SJSA1 (cell line): ENCODE measurements around the gene HADHB. TPM values are rescaled to one million over a fixed set of nuclear protein-coding genes. Genes with fewer than 3 reads are reported as not detected.
A peak's percentile ranks its signal among the peaks of the same experiment; 100 is the strongest.

Source experiments
- DNase-seq, 2 experiments: peaks; one replicate each; pipeline ENCODE4 v3.0.0-alpha.2; 2015 to 2020; ENCODE audit warnings: low spot score in 2 of 2, low read depth in 1 of 2
- H3K27ac ChIP-seq: fragments of 250-450 bp; sonication (Bioruptor Pico); 2 replicates; pipeline ENCODE4 v1.5.1; 2020; ENCODE audit warnings: mild to moderate bottlenecking, moderate library complexity
- H3K27me3 ChIP-seq: fragments of 250-450 bp; sonication (Bioruptor Pico); replicated peaks from 2 replicates; pipeline ENCODE4 v1.5.1; 2020; ENCODE audit warnings: mild to moderate bottlenecking, moderate library complexity
- H3K36me3 ChIP-seq: fragments of 250-450 bp; sonication (Bioruptor Pico); 2 replicates; pipeline ENCODE4 v1.5.1; 2020; ENCODE audit warnings: mild to moderate bottlenecking
- H3K4me1 ChIP-seq: fragments of 250-450 bp; sonication (Bioruptor Pico); replicated peaks from 2 replicates; pipeline ENCODE4 v1.6.1; 2021; ENCODE audit warnings: mild to moderate bottlenecking
- H3K4me3 ChIP-seq: fragments of 250-450 bp; sonication (Bioruptor Pico); 2 replicates; pipeline ENCODE4 v1.5.1; 2020; ENCODE audit warnings: mild to moderate bottlenecking
- H3K9me3 ChIP-seq: fragments of 250-450 bp; sonication (Bioruptor Pico); replicated peaks from 2 replicates; pipeline ENCODE4 v1.5.1; 2020; ENCODE audit warnings: mild to moderate bottlenecking
- total RNA-seq: library from RNA; depleted of rRNA; stranded (reverse); fragments of >200 nt; shearing (Covaris generic); gene quantifications from 2 replicates; pipeline ENCODE4 v1.2.3, GENCODE V29; 2014; rRNA removed

HADHB gene
- total RNA-seq = 73.0 and 74.3 TPM in 2 replicates

DNA sequence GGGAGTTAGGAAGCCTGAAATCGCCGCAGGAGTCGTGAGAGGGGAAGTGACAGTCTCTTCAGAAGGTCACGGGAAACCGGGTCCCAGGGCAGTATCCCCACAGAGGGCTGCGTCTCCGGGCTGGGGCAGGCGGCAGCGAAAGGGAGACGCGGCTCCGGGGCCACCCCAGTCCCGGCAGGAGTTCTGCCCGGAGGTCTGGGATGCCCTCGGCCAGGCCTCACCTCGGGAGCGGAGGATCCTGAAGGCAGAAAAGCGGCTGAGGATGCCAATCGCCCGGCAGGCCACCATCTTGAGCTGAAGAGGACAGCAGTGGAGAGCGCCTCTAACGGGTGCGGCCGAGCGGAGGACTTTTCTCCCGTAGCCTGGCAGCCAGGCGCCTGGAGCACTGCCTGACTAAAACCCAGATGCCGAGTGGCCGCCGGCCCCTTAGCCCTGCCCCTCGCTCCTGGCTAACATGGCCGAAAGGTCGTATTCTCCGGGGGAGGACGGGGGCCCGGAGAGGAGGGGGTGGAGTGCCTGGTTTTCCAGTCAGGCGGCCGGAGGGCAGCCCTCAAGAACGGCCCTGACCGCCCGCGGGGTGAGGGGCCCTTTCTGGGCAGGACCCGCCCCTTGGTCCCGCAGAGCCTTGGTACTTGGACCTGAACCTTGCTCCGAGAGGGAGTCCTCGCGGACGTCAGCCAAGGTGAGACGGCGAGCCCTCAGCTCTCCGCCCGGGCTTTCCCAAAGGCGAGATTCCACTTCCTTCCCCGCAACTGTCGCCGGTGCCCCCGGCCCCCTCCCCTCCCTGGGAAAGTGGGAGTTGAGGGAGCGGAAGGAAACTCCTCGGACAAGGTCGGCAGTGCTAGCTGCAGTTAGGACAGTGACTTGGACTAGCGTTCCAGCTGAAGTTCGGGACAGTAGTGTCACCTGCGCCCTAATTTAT lies at the start of gene HADHB, which contains the start of gene HADHA:
Gene HADHB (plus strand): TSS at position 631 of the 922 bp plus-strand sequence. CDS start 9,316 bp downstream, outside the sequence.
Gene HADHA (minus strand): TSS at position 324 of the 922 bp plus-strand sequence. CDS start 36 bp downstream, at position 288.
- Histone ChIP-seq H3K4me3 (peak within 1 kb of the TSS; percentile 66), H3K4me1 (peaks cover 13% of the 10 kb centered on the region), H3K27ac (peak within 1 kb of the TSS; percentile 96), H3K36me3 (peaks cover 2% of the 10 kb centered on the region; the same call in 1 of the 2 replicates), H3K9me3 (no peaks in the 10 kb centered on the region), H3K27me3 (no peaks in the 10 kb centered on the region)
- DNase-seq = peak; percentile 94 to 99

GRCh38 chr2:26195040-26195984 lies 49.4 kb upstream of the HADHB start:
- no peak overlapping the region for H3K4me3 ChIP-seq
- H3K36me3 ChIP-seq = peaks cover 79% of the 10 kb centered on the region
- no peaks in the 10 kb centered on the region; the same call in 1 of the 2 replicates for H3K27me3 ChIP-seq
- H3K4me1 ChIP-seq = no peaks in the 10 kb centered on the region
- DNase-seq = no peak
- H3K9me3 ChIP-seq = no peaks in the 10 kb centered on the region
- no peak overlapping the region for H3K27ac ChIP-seq

GRCh38 chr2:26196683-26197418 lies 47.9 kb upstream of the HADHB start:
- peaks cover 85% of the 10 kb centered on the region for H3K36me3 ChIP-seq
- no peak for DNase-seq

DNA sequence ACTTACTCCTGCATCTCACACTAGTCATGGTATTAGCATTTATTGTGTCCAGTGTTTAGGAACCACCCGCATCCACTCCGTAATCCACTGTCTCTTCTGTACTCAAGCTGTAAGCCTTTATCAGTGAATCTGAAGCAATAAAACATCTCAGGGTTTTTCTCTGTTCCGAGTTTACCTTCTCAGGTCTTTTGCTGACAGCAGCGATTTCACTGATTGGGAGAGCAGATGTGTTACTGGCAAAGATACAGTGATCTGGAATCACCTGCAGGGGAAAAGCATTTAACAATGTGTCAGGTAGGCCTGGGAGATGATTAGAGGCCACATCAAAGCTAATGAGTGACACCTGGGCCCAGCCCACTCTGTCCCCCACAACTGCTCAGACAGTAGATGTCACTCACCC lies 47.2 kb upstream of the HADHB start:
- peaks cover 90% of the 10 kb centered on the region for H3K36me3 ChIP-seq
- no peaks in the 10 kb centered on the region for H3K4me1 ChIP-seq

More at GRCh38 chr2:26196683-26197418, 47.9 kb upstream of the HADHB start:
- no peaks in the 10 kb centered on the region for H3K4me1 ChIP-seq
- no peaks in the 10 kb centered on the region for H3K9me3 ChIP-seq
- H3K27ac ChIP-seq = no peak overlapping the region
- H3K27me3 ChIP-seq = no peaks in the 10 kb centered on the region; the same call in 1 of the 2 replicates
- H3K4me3 ChIP-seq = no peak overlapping the region

DNA sequence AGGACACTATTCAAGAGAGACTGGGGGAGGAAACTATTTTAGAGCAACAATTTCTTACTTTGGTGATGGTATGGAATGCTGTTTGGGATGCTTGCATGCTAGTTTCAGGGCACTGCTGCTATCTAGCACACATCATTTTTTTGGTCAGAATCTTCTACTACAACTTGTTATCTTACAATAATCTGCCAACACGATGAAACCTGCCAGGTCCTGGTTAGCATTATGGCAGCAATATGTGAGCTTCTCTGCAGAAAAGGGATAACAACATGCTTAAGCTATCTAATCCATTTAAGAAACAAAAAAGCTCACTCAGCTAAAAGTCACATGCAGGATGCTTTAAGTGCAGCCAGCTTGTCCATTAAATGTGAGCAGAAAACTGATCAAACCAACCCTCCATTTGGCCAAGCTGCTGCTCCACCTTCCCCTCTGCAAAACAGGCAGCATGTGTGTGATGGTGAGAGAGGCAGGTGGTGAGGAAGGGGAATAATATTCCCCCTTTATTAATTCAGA lies 41.7 kb upstream of the HADHB start:
- no peak overlapping the region for H3K4me3 ChIP-seq
- no peak overlapping the region for H3K27ac ChIP-seq
- no peaks in the 10 kb centered on the region for H3K4me1 ChIP-seq
- H3K9me3 ChIP-seq = no peaks in the 10 kb centered on the region
- H3K36me3 ChIP-seq = peaks cover 69% of the 10 kb centered on the region
- no peaks in the 10 kb centered on the region for H3K27me3 ChIP-seq
- peak in 1 of 2 experiments; percentile 1 for DNase-seq

More for the DNA sequence above, 47.2 kb upstream of the HADHB start:
- Histone ChIP-seq H3K27ac (no peak overlapping the region), H3K27me3 (no peaks in the 10 kb centered on the region; the same call in 1 of the 2 replicates), H3K4me3 (no peak overlapping the region), H3K9me3 (no peaks in the 10 kb centered on the region)
- DNase-seq = no peak

DNA sequence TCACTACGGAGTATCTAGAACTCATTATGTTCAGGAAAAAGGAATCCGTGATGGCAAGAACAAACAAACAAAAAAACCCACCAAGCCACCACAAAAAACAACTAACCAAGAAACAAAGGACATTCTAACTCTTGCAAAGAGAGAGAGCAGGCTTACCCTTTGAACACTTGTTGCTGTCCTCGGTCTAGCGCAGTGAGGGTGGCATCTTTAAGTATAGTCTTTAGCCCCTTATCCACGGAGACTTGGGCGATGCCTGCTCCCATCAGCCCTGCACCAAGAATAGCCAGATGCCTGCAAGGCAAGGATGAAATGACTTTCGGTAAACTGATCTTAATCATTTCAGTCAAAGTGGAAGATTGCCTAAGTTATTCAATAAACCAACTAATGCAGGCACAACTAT lies 40.8 kb upstream of the HADHB start:
- H3K9me3 ChIP-seq = no peaks in the 10 kb centered on the region
- peak in 1 of 2 experiments; percentile 8 for DNase-seq
- H3K27ac ChIP-seq = no peak overlapping the region
- no peaks in the 10 kb centered on the region for H3K4me1 ChIP-seq
- H3K4me3 ChIP-seq = no peak overlapping the region
- H3K36me3 ChIP-seq = peaks cover 71% of the 10 kb centered on the region
- H3K27me3 ChIP-seq = no peaks in the 10 kb centered on the region

- Histone ChIP-seq H3K27me3 (no peaks in the 10 kb centered on the region), H3K4me3 (no peak overlapping the region), H3K36me3 (peaks cover 85% of the 10 kb centered on the region), H3K27ac (no peak overlapping the region), H3K9me3 (no peaks in the 10 kb centered on the region), H3K4me1 (no peaks in the 10 kb centered on the region)
- no peak for DNase-seq
Measured at GRCh38 chr2:26212011-26212410, 32.7 kb upstream of the HADHB start.

GRCh38 chr2:26214759-26215158 lies 30.0 kb upstream of the HADHB start:
- H3K27ac ChIP-seq = no peak overlapping the region
- no peak for DNase-seq
- H3K9me3 ChIP-seq = no peaks in the 10 kb centered on the region
- no peaks in the 10 kb centered on the region for H3K4me1 ChIP-seq
- peaks cover 83% of the 10 kb centered on the region for H3K36me3 ChIP-seq
- H3K27me3 ChIP-seq = no peaks in the 10 kb centered on the region
- no peak overlapping the region for H3K4me3 ChIP-seq

DNA sequence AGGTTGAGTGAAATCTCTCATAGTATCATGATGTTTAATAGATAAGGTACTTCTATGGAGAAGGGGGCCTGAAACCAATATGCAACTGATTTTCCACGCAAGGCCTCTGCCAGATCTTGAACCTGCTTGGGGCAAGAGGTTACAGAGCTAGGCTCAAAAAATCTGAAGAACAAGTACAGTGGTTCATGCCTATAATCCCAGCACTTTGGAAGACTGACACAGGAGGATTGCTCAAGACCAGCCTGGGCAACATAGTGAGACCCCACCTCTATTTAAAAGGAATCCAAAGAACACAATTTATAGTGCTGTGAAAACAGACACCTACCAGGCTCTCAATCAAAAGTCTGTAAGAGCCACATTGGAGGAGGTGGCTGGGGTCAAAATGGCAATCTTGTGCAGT lies 28.9 kb upstream of the HADHB start:
- Histone ChIP-seq H3K36me3 (peaks cover 83% of the 10 kb centered on the region), H3K4me1 (no peaks in the 10 kb centered on the region)

DNA sequence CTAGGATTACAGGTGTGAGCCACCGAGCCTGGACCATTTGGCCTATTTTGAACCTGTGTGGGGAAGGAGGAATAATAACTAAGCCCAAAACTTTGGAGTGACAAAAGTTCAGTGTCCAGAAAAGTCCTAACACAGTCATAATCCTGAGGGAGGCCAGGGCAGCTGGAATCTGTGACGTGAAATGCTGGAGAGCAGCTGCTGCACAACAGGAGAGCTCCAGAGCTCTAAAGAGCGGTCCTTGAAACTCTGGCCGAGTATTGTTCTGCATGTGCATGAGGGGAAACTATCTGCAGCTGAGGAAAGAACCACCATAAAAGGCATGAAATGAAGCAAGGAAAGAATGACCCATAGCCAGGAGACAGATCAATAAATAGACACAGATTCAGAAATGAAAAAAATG lies 28.2 kb upstream of the HADHB start:
- no peak for DNase-seq
- H3K9me3 ChIP-seq = no peaks in the 10 kb centered on the region
- no peaks in the 10 kb centered on the region for H3K27me3 ChIP-seq
- H3K4me1 ChIP-seq = no peaks in the 10 kb centered on the region
- H3K27ac ChIP-seq = no peak overlapping the region
- H3K36me3 ChIP-seq = peaks cover 82% of the 10 kb centered on the region
- no peak overlapping the region for H3K4me3 ChIP-seq

More for the DNA sequence above, 28.9 kb upstream of the HADHB start:
- Histone ChIP-seq H3K27ac (no peak overlapping the region), H3K4me3 (no peak overlapping the region), H3K9me3 (no peaks in the 10 kb centered on the region), H3K27me3 (no peaks in the 10 kb centered on the region)
- DNase-seq = no peak

DNA sequence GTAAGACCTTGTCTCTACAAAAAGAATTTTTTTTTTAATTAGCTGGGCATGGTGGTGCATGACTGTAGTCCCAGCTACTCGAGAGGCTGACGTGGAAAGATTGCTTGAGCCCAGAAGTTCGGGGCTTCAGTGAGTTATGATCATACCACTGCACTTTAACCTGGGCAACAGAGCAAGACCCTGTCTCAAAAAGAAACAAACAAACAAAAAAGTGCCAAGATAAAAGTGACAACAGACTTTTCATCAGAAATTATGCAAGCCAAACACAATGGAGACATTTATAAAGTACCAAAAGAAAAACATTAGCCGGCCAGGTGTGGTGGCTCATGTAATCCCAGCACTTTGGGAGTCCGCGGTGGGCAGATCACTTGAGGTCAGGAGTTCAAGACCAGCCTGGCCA lies 27.0 kb upstream of the HADHB start:
- Histone ChIP-seq H3K4me3 (no peak overlapping the region), H3K4me1 (no peaks in the 10 kb centered on the region), H3K27me3 (no peaks in the 10 kb centered on the region), H3K9me3 (no peaks in the 10 kb centered on the region), H3K36me3 (peaks cover 81% of the 10 kb centered on the region), H3K27ac (no peak overlapping the region)
- DNase-seq = no peak

DNA sequence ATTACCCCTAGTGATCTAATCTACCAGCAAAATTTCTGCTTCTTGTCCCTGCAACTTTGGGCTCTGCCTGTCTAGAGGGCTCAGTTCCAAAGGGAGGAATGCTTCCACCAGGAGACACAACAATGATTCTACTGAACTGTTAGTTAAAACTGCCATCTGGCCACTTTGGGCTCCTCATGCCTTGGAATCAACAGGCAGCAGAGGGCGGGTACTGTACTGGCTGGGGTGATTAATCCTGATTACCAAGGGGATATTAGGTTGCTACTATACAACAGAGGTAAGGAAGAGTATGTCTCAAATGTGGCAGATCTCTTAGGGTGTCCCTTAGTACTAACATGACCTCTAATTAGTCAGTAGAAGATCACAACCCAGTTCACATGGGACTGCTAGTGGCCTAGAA lies 21.7 kb upstream of the HADHB start:
- no peak for DNase-seq
- H3K9me3 ChIP-seq = no peaks in the 10 kb centered on the region
- no peak overlapping the region for H3K27ac ChIP-seq
- no peak overlapping the region for H3K4me3 ChIP-seq
- H3K36me3 ChIP-seq = peaks cover 64% of the 10 kb centered on the region
- H3K27me3 ChIP-seq = no peaks in the 10 kb centered on the region
- no peaks in the 10 kb centered on the region for H3K4me1 ChIP-seq

- peaks cover 74% of the 10 kb centered on the region for H3K36me3 ChIP-seq
- H3K4me3 ChIP-seq = no peak overlapping the region
- H3K4me1 ChIP-seq = no peaks in the 10 kb centered on the region
- no peaks in the 10 kb centered on the region for H3K9me3 ChIP-seq
- DNase-seq = no peak
- H3K27ac ChIP-seq = no peak overlapping the region
- no peaks in the 10 kb centered on the region for H3K27me3 ChIP-seq
Measured at GRCh38 chr2:26224095-26224494, 20.6 kb upstream of the HADHB start.
